ENCODE results near the gene DUT.

Gene DUT

GRCh38 chr15:48330105-48330785 lies 984 bp upstream of the DUT start:
- DNase-seq = no peak

- peak; percentile 82 for DNase-seq
Observed at GRCh38 chr15:48331796-48332641, 790 bp downstream of the DUT start.

GRCh38 chr15:48332642-48333034 lies 1.4 kb downstream of the DUT start:
- DNase-seq = peak; percentile 25

GRCh38 chr15:48333540-48333939 lies 2.3 kb downstream of the DUT start:
- no peak for DNase-seq

- DNase-seq = no peak
Observed at GRCh38 chr15:48334260-48334659, 3.0 kb downstream of the DUT start.

- DNase-seq = no peak
Observed at GRCh38 chr15:48336940-48337339, 5.7 kb downstream of the DUT start.

- no peak for DNase-seq
Observed at GRCh38 chr15:48337607-48338006, 6.4 kb downstream of the DUT start.

- DNase-seq = no peak
Observed at GRCh38 chr15:48340111-48340510, 8.9 kb downstream of the DUT start.

- DNase-seq = no peak
Observed at GRCh38 chr15:48343865-48344264, 12.6 kb downstream of the DUT start.

GRCh38 chr15:48345516-48345915 lies 14.3 kb downstream of the DUT start:
- no peak for DNase-seq

GRCh38 chr15:48352474-48353072 lies 21.3 kb downstream of the DUT start:
- DNase-seq = peak; percentile 61

- DNase-seq = no peak
Observed at GRCh38 chr15:48354694-48355303, 23.6 kb downstream of the DUT start.

- no peak for DNase-seq
Observed at GRCh38 chr15:48355377-48355776, 24.1 kb downstream of the DUT start.

- DNase-seq = no peak
Observed at GRCh38 chr15:48358229-48359152, 27.3 kb downstream of the DUT start.

- DNase-seq = no peak
Observed at GRCh38 chr15:48360841-48361240, 29.6 kb downstream of the DUT start.

GRCh38 chr15:48361685-48362084 lies 30.5 kb downstream of the DUT start:
- no peak for DNase-seq

GRCh38 chr15:48363474-48363873 lies 32.2 kb downstream of the DUT start:
- DNase-seq = no peak

GRCh38 chr15:48365575-48365974 lies 34.3 kb downstream of the DUT start:
- DNase-seq = no peak

GRCh38 chr15:48366584-48367312 lies 35.5 kb downstream of the DUT start:
- no peak for DNase-seq

- no peak for DNase-seq
Observed at GRCh38 chr15:48367483-48367882, 36.3 kb downstream of the DUT start.

GRCh38 chr15:48370460-48370859 lies 39.2 kb downstream of the DUT start:
- no peak for DNase-seq

- no peak for DNase-seq
Observed at GRCh38 chr15:48371550-48371949, 40.3 kb downstream of the DUT start.
